Gastrocnemius medialis (tissue), 4 donors: ENCODE results near the gene SLC29A3.

Experiments used
- CTCF ChIP-seq, 5 experiments: fragments of 450-650 bp in 3 of 5; fragments of 200-600 bp in 2 of 5; sonication (generic) in 2 of 5; IDR thresholded peaks in 4 of 5; conservative IDR thresholded peaks in 1 of 5; 1 replicate in 4 of 5; 2 replicates in 1 of 5; pipeline ENCODE4 v1.5.1; 2016 to 2019; ENCODE audit warnings: antibody characterized with exemption in 5 of 5, mild to moderate bottlenecking in 3 of 5, moderate library complexity in 3 of 5
- POLR2A ChIP-seq, 2 donors: fragments of 450-650 bp; IDR thresholded peaks; one replicate each; pipeline ENCODE4 v1.6.1; 2017; ENCODE audit warnings: antibody characterized with exemption in 2 of 2, mild to moderate bottlenecking in 2 of 2, moderate library complexity in 2 of 2

GRCh38 chr10:71378336-71379117, 59.5 kb downstream of the SLC29A3 start:
- no peak for TF ChIP-seq CTCF (IDR thresholded peaks at IDR 0.05 in 4 of 5, conservative IDR thresholded peaks at IDR 0.05 in 1 of 5)
- TF ChIP-seq POLR2A (IDR thresholded peaks at IDR 0.05) = no peak
